Activated naive CD8-positive, alpha-beta T cell treated with anti-CD3 and anti-CD28 coated beads, Interleukin-2, amount 10 ng/mL, durations not matched to agents 7 days and 5 days (primary cell): ENCODE results near the gene DGLUCY. TPM values are rescaled to one million over a fixed set of nuclear protein-coding genes. Genes with fewer than 3 reads are reported as not detected.
"Not testable (repeated sequence)": the region's sequence is repeated elsewhere in the genome, so short reads cannot be mapped to it uniquely, and the experiment has no call there.

Source experiments
- ATAC-seq: fragments of 150-1000 bp; cut with Tn5 transposase; one replicate; pipeline ENCODE4 v1.10.0; 2021; ENCODE audit warnings: low read depth, moderate library complexity
- POLR2A ChIA-PET: fragments of 350-600 bp; sonication (Branson Sonifier 250); formaldehyde crosslinking; loops from one replicate; lab custom pipeline; 2021; ENCODE audit warnings: antibody characterized with exemption; lab: Charles Lee
- DNase-seq: peaks from one replicate; pipeline ENCODE4 v3.0.0; 2021
- H3K27ac Mint-ChIP-seq: one replicate; pipeline ENCODE4 v1.8.0; 2022; ENCODE audit warnings: mild to moderate bottlenecking, mixed read lengths
- H3K27me3 Mint-ChIP-seq: one replicate; pipeline ENCODE4 v1.8.0; 2022; ENCODE audit warnings: mild to moderate bottlenecking, moderate library complexity, mixed read lengths
- H3K36me3 Mint-ChIP-seq: one replicate; pipeline ENCODE4 v1.8.0; 2021; ENCODE audit warnings: mild to moderate bottlenecking, mixed read lengths
- H3K4me1 Mint-ChIP-seq: one replicate; pipeline ENCODE4 v1.8.0; 2021; ENCODE audit warnings: mixed read lengths
- H3K4me3 Mint-ChIP-seq: one replicate; pipeline ENCODE4 v1.8.0; 2022; ENCODE audit warnings: mild to moderate bottlenecking, moderate library complexity, mixed read lengths
- H3K9me3 Mint-ChIP-seq: one replicate; pipeline ENCODE4 v1.8.0; 2021; ENCODE audit warnings: mixed read lengths
- total RNA-seq, 2 experiments: library from RNA; stranded (reverse); gene quantifications; one replicate each; pipeline ENCODE4 v1.2.3, GENCODE V29; 2021

DGLUCY gene
- total RNA-seq, 2 experiments from 2014 or later: 135 to 136 TPM

GRCh38 chr14:91114079-91115065 is 499 bp downstream of the DGLUCY start:
- Mint-ChIP-seq H3K36me3 (peaks cover 35% of the 10 kb centered on the region), H3K27me3 (no peaks in the 10 kb centered on the region), H3K9me3 (no peaks in the 10 kb centered on the region), H3K27ac (peak overlapping the region; percentile 95), H3K4me1 (peaks cover 57% of the 10 kb centered on the region), H3K4me3 (peak overlapping the region; percentile 96)
- peak; percentile 81 for ATAC-seq
- POLR2A ChIA-PET: interaction anchor here (0.5 to 3.0 kb wide), 32 partner anchors 14 to 356 kb away, joined by 3 to 23 read pairs (median 4); partner anchors contain the start of gene GPR68
- peak; percentile 82 for DNase-seq

DNA sequence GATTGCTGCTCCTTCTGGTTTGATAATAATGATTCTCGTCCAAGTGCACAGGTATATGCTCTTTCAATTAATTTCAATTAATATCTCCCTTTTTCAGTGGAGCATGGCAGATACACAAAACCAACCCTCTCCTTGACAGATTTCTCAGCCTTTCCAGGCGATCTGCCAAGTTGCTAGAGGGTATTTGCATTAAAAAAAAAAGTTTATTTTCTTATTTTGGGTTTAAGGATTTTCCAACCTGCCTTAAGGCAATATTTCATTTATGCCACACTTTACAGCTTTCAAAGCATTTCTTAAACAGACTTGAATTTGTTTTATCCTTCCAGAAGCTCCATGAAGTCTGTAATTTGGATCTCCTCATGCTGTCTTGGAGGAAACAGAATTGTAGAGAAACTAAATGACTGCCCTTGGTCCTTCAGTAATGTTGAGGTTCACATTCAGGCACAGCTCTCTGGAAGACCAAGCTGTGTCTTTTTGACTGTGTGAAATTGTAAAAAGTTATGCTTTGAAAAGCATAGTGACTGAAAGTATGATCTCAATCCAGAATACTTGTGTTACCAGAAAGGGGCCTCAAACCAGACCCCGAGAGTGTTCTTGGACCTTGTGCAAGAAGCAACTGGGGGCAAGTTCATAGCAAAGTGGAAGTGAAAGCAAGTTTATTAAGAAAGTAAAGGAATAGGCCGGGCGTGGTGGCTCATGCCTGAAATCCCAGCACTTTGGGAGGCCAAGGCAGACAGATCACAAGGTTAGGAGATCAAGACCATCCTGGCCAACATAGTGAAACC is 2.3 kb downstream of the DGLUCY start:
- POLR2A ChIA-PET: interaction anchor here (0.7 to 3.0 kb wide), 9 partner anchors 12 to 250 kb away, joined by 3 to 23 read pairs (median 4); partner anchors contain the start of gene GPR68
- H3K36me3 Mint-ChIP-seq: peaks cover 49% of the 10 kb centered on the region
- H3K4me1 Mint-ChIP-seq: peaks cover 63% of the 10 kb centered on the region
- ATAC-seq (no peak), DNase-seq (no peak)
- H3K4me3 Mint-ChIP-seq: peak overlapping the region; percentile 96
- no peaks in the 10 kb centered on the region for H3K9me3 Mint-ChIP-seq
- peak overlapping the region; percentile 95 for H3K27ac Mint-ChIP-seq
- no peaks in the 10 kb centered on the region for H3K27me3 Mint-ChIP-seq

GRCh38 chr14:91116913-91117588 is 3.2 kb downstream of the DGLUCY start:
- no peak for ATAC-seq
- Mint-ChIP-seq H3K4me1 (peaks cover 65% of the 10 kb centered on the region), H3K36me3 (peaks cover 54% of the 10 kb centered on the region), H3K9me3 (no peaks in the 10 kb centered on the region), H3K4me3 (peak overlapping the region; percentile 96), H3K27ac (peak overlapping the region; percentile 95), H3K27me3 (no peaks in the 10 kb centered on the region)
- POLR2A ChIA-PET: interaction anchor here (0.7 to 1.6 kb wide), 2 partner anchors 57 to 251 kb away, joined by 3 to 9 read pairs; partner anchors contain the start of gene RPS6KA5
- no peak for DNase-seq

- no peak overlapping the region for H3K27ac Mint-ChIP-seq
- no peak for DNase-seq
- no peak for ATAC-seq
- H3K4me1 Mint-ChIP-seq: peaks cover 59% of the 10 kb centered on the region
- POLR2A ChIA-PET: interaction anchor here (1.6 kb wide), 1 partner anchor 58 kb away, joined by 9 read pairs; the partner anchor contains the start of gene RPS6KA5
- H3K27me3 Mint-ChIP-seq: no peaks in the 10 kb centered on the region
- H3K36me3 Mint-ChIP-seq: peaks cover 58% of the 10 kb centered on the region
- H3K9me3 Mint-ChIP-seq: no peaks in the 10 kb centered on the region
- peak overlapping the region; percentile 35 for H3K4me3 Mint-ChIP-seq
Measured at GRCh38 chr14:91117960-91118359, 4.1 kb downstream of the DGLUCY start.

DNA sequence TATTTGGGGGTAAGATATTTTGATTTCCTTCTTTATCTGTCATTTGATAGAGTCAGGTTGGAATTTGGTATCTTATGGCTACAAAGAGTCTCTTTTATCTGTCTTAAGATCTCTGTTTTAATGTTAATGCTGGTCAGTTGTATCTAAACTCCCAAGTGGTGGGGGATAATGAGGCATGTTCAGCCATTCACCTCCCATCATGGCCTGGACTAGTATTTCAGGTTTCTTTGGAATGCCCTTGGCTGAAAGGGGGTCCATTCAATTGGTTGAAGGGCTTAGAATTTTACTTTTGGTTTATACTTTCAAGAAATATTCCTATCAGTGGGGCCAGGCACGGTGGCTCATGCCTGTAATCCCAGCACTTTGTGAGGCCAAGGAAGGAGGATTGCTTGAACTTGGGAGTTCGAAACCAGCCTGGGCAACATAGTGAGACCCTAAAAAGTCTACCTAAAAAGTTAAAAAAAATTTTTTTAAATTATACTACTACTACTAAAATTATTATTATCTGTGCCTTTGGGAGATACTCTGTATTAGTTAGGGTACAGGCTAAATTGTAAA is 4.7 kb downstream of the DGLUCY start:
- peak overlapping the region; percentile 35 for H3K4me3 Mint-ChIP-seq

GRCh38 chr14:91119556-91120311 is 5.9 kb downstream of the DGLUCY start:
- H3K4me1 Mint-ChIP-seq: peaks cover 58% of the 10 kb centered on the region
- POLR2A ChIA-PET: interaction anchor here (1.0 kb wide), 1 partner anchor 20 kb away, joined by 3 read pairs; no protein-coding TSS in a partner anchor

More for the DNA sequence above, 4.7 kb downstream of the DGLUCY start:
- ATAC-seq (no peak), DNase-seq (no peak)
- no peak overlapping the region for H3K27ac Mint-ChIP-seq
- no peaks in the 10 kb centered on the region for H3K27me3 Mint-ChIP-seq
- no peaks in the 10 kb centered on the region for H3K9me3 Mint-ChIP-seq
- H3K36me3 Mint-ChIP-seq: peaks cover 64% of the 10 kb centered on the region
- H3K4me1 Mint-ChIP-seq: peaks cover 54% of the 10 kb centered on the region
- POLR2A ChIA-PET: interaction anchor here (0.5 to 1.6 kb wide), 3 partner anchors 59 to 370 kb away, joined by 3 to 9 read pairs (median 3); partner anchors contain the start of gene RPS6KA5

GRCh38 chr14:91123201-91123600 is 9.3 kb downstream of the DGLUCY start:
- H3K36me3 Mint-ChIP-seq: peaks cover 83% of the 10 kb centered on the region
- ATAC-seq: no peak
- H3K4me1 Mint-ChIP-seq: peaks cover 40% of the 10 kb centered on the region
- no peaks in the 10 kb centered on the region for H3K9me3 Mint-ChIP-seq
- H3K27me3 Mint-ChIP-seq: no peaks in the 10 kb centered on the region
- POLR2A ChIA-PET: interaction anchor here (0.6 kb wide), 1 partner anchor 236 kb away, joined by 3 read pairs; no protein-coding TSS in a partner anchor
- no peak overlapping the region for H3K4me3 Mint-ChIP-seq
- no peak for DNase-seq
- no peak overlapping the region for H3K27ac Mint-ChIP-seq

More at GRCh38 chr14:91119556-91120311, 5.9 kb downstream of the DGLUCY start:
- H3K9me3 Mint-ChIP-seq: no peaks in the 10 kb centered on the region
- ATAC-seq: no peak
- no peak overlapping the region for H3K4me3 Mint-ChIP-seq
- H3K36me3 Mint-ChIP-seq: peaks cover 74% of the 10 kb centered on the region
- no peaks in the 10 kb centered on the region for H3K27me3 Mint-ChIP-seq
- no peak for DNase-seq
- H3K27ac Mint-ChIP-seq: peak overlapping the region; percentile 35

- H3K4me3 Mint-ChIP-seq, POLR2A ChIA-PET, H3K27me3 Mint-ChIP-seq, H3K9me3 Mint-ChIP-seq, ATAC-seq, DNase-seq: not testable (repeated sequence)
- H3K36me3 Mint-ChIP-seq: peaks cover 72% of the 10 kb centered on the region
- peak overlapping the region; percentile 60 for H3K27ac Mint-ChIP-seq
- peaks cover 31% of the 10 kb centered on the region for H3K4me1 Mint-ChIP-seq
Measured at GRCh38 chr14:91124406-91125270, 10.8 kb downstream of the DGLUCY start.

DNA sequence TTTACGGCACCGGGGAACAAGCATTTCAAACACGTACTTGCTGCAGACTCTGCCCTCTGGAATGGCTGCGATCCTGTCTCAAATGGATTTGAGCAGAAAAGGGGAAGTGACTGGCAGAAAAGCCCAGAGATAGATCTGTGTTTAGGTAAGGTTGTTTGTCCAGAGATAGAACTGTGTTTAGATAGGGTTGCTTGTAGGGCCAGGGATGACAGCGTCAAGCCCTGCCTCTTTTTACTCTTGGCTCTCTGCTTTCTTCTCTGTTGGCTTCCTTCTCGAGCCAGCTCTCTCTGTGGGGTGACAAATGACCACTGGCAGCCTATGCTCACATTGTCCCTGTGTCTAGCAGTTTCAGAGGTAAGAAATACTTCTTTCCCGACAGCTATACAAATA is 11.4 kb downstream of the DGLUCY start:
- H3K27ac Mint-ChIP-seq: peak overlapping the region; percentile 60

DNA sequence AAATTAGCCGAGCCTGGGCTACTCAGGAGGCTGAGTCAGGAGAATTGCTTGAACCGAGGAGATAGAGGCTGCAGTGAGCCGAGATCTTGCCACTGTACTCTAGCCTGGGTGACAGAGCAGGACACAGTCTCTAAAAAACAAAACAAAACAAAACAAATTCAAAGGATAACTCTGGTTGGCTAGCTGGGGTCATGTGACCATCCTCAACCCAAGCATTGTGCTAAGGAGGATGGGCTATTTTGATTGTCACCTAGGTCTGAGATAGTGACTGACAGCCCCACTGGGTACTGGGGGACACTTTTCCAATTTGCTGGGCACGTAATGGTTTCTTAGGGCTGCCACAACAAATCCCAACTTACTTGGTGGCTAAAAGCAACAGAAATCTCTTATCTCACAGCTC is 11.9 kb downstream of the DGLUCY start:
- Mint-ChIP-seq H3K9me3 (no peaks in the 10 kb centered on the region), H3K27me3 (no peaks in the 10 kb centered on the region), H3K36me3 (peaks cover 68% of the 10 kb centered on the region), H3K27ac (no peak overlapping the region), H3K4me3 (no peak overlapping the region), H3K4me1 (peaks cover 24% of the 10 kb centered on the region)
- no peak for DNase-seq
- ATAC-seq: no peak
- POLR2A ChIA-PET: interaction anchor here (0.9 kb wide), 1 partner anchor 62 kb away, joined by 3 read pairs; no protein-coding TSS in a partner anchor

More for the DNA sequence above, 11.4 kb downstream of the DGLUCY start:
- H3K9me3 Mint-ChIP-seq: no peaks in the 10 kb centered on the region
- H3K4me3 Mint-ChIP-seq: no peak overlapping the region
- H3K36me3 Mint-ChIP-seq: peaks cover 67% of the 10 kb centered on the region
- no peak for DNase-seq
- H3K4me1 Mint-ChIP-seq: peaks cover 26% of the 10 kb centered on the region
- POLR2A ChIA-PET: no interaction called here
- no peak for ATAC-seq
- H3K27me3 Mint-ChIP-seq: no peaks in the 10 kb centered on the region

DNA sequence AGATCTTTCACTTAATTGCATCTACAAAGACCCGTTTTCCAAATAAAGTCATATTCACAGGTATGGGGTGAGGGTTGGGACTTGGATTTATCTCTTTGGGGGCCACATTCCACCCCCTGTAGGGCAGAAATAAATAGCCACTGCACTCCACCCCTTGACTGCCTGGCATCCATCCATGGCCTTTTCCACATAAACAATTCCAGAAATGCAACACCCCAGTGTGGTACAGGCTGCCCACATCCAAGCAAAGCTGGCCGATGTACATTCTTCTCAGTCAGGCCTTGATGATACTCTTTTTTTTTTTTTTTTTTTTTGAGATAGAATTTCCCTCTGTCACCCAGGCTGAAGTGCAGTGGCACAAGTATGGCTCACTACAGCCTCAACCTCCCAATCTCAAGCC is 12.9 kb downstream of the DGLUCY start:
- peaks cover 22% of the 10 kb centered on the region for H3K4me1 Mint-ChIP-seq
- POLR2A ChIA-PET: interaction anchor here (0.8 to 0.9 kb wide), 2 partner anchors 13 to 63 kb away, joined by 3 read pairs; no protein-coding TSS in a partner anchor
- no peak overlapping the region for H3K4me3 Mint-ChIP-seq
- ATAC-seq: no peak
- no peaks in the 10 kb centered on the region for H3K27me3 Mint-ChIP-seq
- H3K36me3 Mint-ChIP-seq: peaks cover 70% of the 10 kb centered on the region
- no peaks in the 10 kb centered on the region for H3K9me3 Mint-ChIP-seq
- no peak overlapping the region for H3K27ac Mint-ChIP-seq
- no peak for DNase-seq
